Measurements from ENCODE around the gene ANKDD1B.
A peak's percentile ranks its signal among the peaks of the same experiment; 100 is the strongest.

ANKDD1B gene

GRCh38 chr5:75639535-75640311, 28.5 kb downstream of the ANKDD1B start:
- no peak for TF ChIP-seq CTCF (IDR thresholded peaks at IDR 0.05; ENCODE audit: control extremely low read depth, extremely low read depth, low read depth, missing control alignments)
- ChIA-PET CTCF (interaction anchor here (1.3 to 1.4 kb wide), 2 partner anchors 17 to 20 kb away, joined by 3 read pairs; no protein-coding TSS in a partner anchor), POLR2A (no interaction called here)
- DNase-seq (ENCODE audit: extremely low spot score): no peak

- TF ChIP-seq CTCF (IDR thresholded peaks at IDR 0.05; ENCODE audit: control extremely low read depth, extremely low read depth, low read depth, missing control alignments): no peak
- no peak for DNase-seq (ENCODE audit: extremely low spot score)
- POLR2A ChIA-PET: no interaction called here
- CTCF ChIA-PET: no interaction called here
Observed at GRCh38 chr5:75640395-75640794, 29.1 kb downstream of the ANKDD1B start.

GRCh38 chr5:75640826-75641225, 29.6 kb downstream of the ANKDD1B start:
- ChIA-PET CTCF (no interaction called here), POLR2A (no interaction called here)
- TF ChIP-seq CTCF (IDR thresholded peaks at IDR 0.05; ENCODE audit: control extremely low read depth, extremely low read depth, low read depth, missing control alignments): no peak
- no peak for DNase-seq (ENCODE audit: extremely low spot score)

- DNase-seq (ENCODE audit: extremely low spot score): peak; percentile 48
- TF ChIP-seq CTCF (IDR thresholded peaks at IDR 0.05; ENCODE audit: control extremely low read depth, extremely low read depth, low read depth, missing control alignments): no peak
- ChIA-PET POLR2A (no interaction called here), CTCF (interaction anchor here (1.0 kb wide), 1 partner anchor 18 kb away, joined by 3 read pairs; no protein-coding TSS in a partner anchor)
Observed at GRCh38 chr5:75648712-75649111, 37.5 kb downstream of the ANKDD1B start.

- ChIA-PET POLR2A (no interaction called here), CTCF (interaction anchor here (1.3 kb wide), 1 partner anchor 17 kb away, joined by 4 read pairs; no protein-coding TSS in a partner anchor)
- TF ChIP-seq CTCF (IDR thresholded peaks at IDR 0.05; ENCODE audit: control extremely low read depth, extremely low read depth, low read depth, missing control alignments): no peak
- no peak for DNase-seq (ENCODE audit: extremely low spot score)
Observed at GRCh38 chr5:75651575-75652238, 40.5 kb downstream of the ANKDD1B start.

- no peak for TF ChIP-seq CTCF (IDR thresholded peaks at IDR 0.05; ENCODE audit: control extremely low read depth, extremely low read depth, low read depth, missing control alignments)
- CTCF ChIA-PET: no interaction called here
- POLR2A ChIA-PET: no interaction called here
Observed at GRCh38 chr5:75653521-75653920, 42.3 kb downstream of the ANKDD1B start.

More at GRCh38 chr5:75653521-75653920, 42.3 kb downstream of the ANKDD1B start:
- no peak for DNase-seq (ENCODE audit: extremely low spot score)
